GM18951 (cell line): ENCODE results near the gene ZBTB17.
"Not testable (repeated sequence)": the region's sequence is repeated elsewhere in the genome, so short reads cannot be mapped to it uniquely, and the experiment has no call there.

ENCODE experiments used
- POLR2A ChIP-seq: IDR thresholded peaks from 4 replicates; pipeline ENCODE4 v1.6.1; 2011; ENCODE audit warnings: mild to moderate bottlenecking; ENCODE audit not compliant: insufficient read length, insufficient read depth; ENCODE audit errors: extremely low read depth
- in situ Hi-C: fragments of 300-500 bp; cut with MboI; formaldehyde crosslinking; loops from one replicate; pipeline ENCODE4 v1.12.0; 2022; ENCODE audit warnings: low sequenced_read_pairs, mixed read lengths, inconsistent platforms; ENCODE audit not compliant: unreplicated experiment

ZBTB17 gene

DNA sequence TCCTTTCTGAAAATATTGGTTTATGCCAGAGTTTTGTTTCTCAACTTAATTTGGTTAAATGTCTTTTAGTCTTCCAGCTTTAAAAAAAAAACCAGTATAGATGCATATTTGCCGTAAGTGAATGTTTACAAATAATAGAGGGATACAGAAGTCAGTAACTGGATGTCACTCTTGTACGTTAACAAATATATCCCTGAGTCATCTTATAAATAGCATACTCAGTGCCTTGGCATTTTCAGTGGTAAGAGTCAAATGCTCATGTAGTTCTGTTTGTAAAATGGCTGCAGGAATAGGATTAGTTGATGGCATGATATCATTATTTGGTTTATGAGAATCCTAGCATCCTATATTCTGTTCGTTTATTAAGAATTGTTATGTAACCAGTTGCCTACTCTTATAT, 73.0 kb downstream of the ZBTB17 start:
- no peak for TF ChIP-seq POLR2A
- in situ Hi-C loops, result no loop called here

DNA sequence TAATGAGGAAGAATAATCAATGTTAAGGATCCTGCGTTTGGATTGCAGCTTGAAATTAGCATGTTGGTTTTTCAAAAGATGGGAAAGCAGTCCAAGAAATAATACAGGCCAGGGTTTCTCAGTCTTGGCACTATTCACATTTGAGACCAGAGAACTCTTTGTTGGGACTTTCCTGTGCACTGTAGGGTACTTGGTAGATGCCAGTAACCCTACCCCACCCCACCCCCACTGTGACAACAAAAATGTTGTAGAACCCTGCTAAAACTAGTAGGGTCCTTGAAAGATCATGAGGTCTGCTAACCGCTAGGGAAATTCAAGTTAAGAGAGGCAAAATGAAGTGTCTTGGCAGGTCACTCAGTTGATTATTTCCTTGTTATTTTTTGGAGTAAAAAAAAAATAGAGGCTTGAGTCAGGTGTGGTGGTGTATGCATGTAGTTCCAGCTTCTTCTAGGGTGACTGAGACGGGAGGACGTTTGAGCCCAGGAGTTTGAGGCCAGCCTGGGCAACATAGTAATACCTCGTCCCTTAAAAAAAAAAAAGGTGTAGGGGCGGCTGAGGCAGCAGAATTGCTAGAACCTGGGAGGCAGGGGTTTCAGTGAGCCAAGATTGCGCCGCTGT, 75.1 kb downstream of the ZBTB17 start:
- no peak for TF ChIP-seq POLR2A
- in situ Hi-C loops, result no loop called here

DNA sequence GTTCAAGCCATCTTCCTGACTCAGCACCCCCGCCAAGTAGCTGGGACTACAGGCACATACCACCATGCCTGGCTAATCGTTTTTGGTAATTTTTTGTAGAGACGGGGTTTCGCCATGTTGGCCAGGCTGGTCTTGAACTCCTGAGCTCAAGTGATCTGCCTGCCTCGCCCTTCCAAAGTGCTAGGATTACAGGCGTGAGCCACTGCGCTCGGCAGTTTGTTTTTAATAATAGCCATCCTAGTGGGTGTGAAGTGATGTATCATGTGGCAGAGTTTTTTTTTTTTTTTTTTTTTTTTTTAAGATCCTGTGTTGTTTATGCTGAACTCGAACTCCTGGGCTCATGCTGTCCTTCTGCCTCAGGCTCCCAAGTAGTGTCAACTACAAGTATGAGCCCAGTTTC, 76.6 kb downstream of the ZBTB17 start:
- no peak for TF ChIP-seq POLR2A
- in situ Hi-C loops, result no loop called here

DNA sequence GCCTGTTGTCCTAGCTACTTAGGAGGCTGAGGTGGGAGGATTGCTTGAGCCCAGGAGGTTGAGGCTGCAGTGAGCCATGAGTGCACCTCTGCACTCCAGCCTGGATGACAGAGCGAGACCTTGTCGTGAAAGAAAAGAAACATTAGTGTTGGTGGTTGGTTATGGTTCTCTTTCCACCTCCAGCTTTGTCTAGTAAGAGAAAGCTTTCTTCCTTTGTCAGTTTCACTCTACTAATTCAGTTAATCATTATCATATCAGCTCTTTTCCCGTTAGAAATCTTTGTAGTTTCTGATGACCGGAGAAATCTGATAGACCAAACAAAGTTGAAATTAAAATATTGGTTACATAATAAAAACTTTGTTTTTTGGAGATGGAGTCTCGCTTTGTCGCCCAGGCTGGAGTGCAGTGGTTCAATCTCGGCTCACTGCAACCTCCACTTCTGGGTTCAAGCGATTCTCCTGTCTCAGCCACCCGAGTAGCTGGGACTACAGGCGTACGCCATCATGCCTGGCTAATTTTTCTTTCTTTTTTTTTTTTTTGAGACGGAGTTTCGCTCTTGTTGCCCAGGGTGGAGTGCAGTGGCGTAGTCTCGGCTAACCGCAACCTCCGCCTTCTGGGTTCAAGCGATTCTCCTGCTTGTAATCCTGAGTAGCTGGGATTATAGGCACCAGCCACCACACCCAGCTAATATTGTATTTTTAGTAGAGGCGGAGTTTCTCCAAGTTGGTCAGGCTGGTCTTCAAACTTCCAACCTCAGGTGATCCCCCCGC, 78.9 kb downstream of the ZBTB17 start:
- in situ Hi-C loops, result not testable (repeated sequence)

DNA sequence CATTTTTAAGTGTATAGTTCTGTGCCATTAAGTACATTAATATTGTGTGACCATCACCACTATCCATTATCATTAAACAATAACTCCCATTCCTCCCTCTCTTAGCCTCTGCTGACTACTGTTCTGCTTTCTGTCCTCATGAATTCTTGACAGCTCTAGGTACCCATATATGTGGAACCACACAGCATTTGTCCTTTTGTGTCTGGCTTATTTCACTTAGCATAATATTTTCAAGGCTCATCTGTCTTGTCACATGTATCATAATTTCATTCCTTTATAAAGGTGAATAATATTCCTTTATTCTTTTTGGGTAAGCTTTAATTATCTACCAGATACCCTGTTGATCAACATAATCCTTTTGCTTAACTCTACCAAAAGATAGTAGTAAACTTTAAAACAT, 80.7 kb downstream of the ZBTB17 start:
- in situ Hi-C loops, result no loop called here
- no peak for TF ChIP-seq POLR2A

DNA sequence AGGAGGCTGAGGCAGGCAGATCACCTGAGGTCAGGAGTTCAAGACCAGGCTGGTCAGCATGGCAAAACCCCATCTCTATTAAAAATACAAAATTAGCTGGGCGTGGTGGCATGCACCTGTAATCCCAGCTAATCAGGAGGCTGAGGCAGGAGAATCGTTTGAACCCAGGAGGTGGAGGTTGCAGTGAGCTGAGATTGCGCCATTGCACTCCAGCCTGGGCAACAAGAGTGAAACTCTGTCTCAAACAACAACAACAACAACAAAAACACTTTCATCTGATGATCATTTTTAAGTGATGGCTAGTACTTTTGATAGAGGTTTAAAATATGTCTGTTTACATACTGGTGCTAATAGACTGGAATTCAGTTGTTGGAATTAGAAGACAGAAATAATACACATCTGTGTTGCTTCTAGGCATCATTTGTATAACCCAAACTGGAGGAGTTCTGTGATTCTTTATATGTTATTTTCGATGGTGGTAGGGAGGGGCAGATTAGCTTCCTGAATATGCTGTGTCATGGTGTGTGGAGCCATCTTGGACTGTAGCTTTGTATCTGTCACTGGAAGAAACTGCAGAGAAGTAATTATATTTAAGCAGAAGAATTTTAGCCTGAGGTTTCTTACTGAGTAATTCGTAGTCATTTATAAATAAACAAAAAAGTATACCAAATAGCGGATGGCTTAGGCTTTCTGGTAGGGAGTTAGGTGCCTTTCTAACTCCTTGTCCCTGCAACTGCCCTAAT, 82.9 kb downstream of the ZBTB17 start:
- in situ Hi-C loops, result not testable (repeated sequence)
